ENCODE data around the gene ARHGEF12. TPM values are rescaled to one million over a fixed set of nuclear protein-coding genes. Genes with fewer than 3 reads are reported as not detected.

The ARHGEF12 gene
- total and polyA plus RNA-seq, 7 experiments from 2014 or later: 0.38 to 13.1 (median 2.7) TPM

- Mint-ChIP-seq H3K36me3 (peaks cover 0 to 13% (median 0%) of the 10 kb centered on the region in 5 donors), H3K27me3 (peaks cover 29 to 63% (median 43%) of the 10 kb centered on the region in 5 donors), H3K4me3 (no peak overlapping the region), H3K4me1 (peaks cover 0 to 5% (median 0%) of the 10 kb centered on the region in 7 donors), H3K27ac (no peak overlapping the region), H3K9me3 (peaks cover 0 to 20% (median 7%) of the 10 kb centered on the region in 11 donors)
- Histone ChIP-seq H3K4me3 (ENCODE audit: low read length) (no peak overlapping the region), H3K9me3 (ENCODE audit: control insufficient read depth in 2 of 3, low read length in 3 of 3) (no peaks in the 10 kb centered on the region), H3K4me1 (ENCODE audit: control insufficient read depth in 2 of 2, insufficient read depth in 2 of 2, low read length in 2 of 2) (no peaks in the 10 kb centered on the region), H3K36me3 (ENCODE audit: control insufficient read depth in 2 of 3, insufficient read depth in 3 of 3, low read length in 3 of 3) (no peaks in the 10 kb centered on the region), H3K27ac (ENCODE audit: low read depth, low read length) (no peak overlapping the region), H3K27me3 (ENCODE audit: control insufficient read depth in 2 of 2, insufficient read depth in 2 of 2, low read length in 2 of 2) (no peaks in the 10 kb centered on the region)
- ATAC-seq (no peak), DNase-seq (no peak)
- CTCF ChIA-PET: interaction anchor here (0.6 kb wide), 1 partner anchor 211 kb away, joined by 3 read pairs; no protein-coding TSS in a partner anchor
- POLR2A ChIA-PET: no interaction called here
- intact Hi-C loops (cut with micrococcal nuclease): no loop called here
These were observed 55.1 kb downstream of the ARHGEF12 start for GRCh38 chr11:120391292-120391691.

GRCh38 chr11:120391854-120392253 is 55.6 kb downstream of the ARHGEF12 start:
- peaks cover 0 to 20% (median 7%) of the 10 kb centered on the region in 11 donors for H3K9me3 Mint-ChIP-seq
- H3K9me3 ChIP-seq (ENCODE audit: control insufficient read depth in 2 of 3, low read length in 3 of 3): no peaks in the 10 kb centered on the region
- peaks cover 0 to 13% (median 0%) of the 10 kb centered on the region in 5 donors for H3K36me3 Mint-ChIP-seq
- H3K4me3 Mint-ChIP-seq: no peak overlapping the region
- POLR2A ChIA-PET: no interaction called here
- H3K36me3 ChIP-seq (ENCODE audit: control insufficient read depth in 2 of 3, insufficient read depth in 3 of 3, low read length in 3 of 3): no peaks in the 10 kb centered on the region
- CTCF ChIA-PET: no interaction called here
- H3K27me3 ChIP-seq (ENCODE audit: control insufficient read depth in 2 of 2, insufficient read depth in 2 of 2, low read length in 2 of 2): no peaks in the 10 kb centered on the region
- DNase-seq (no peak), ATAC-seq (no peak)
- no peak overlapping the region for H3K4me3 ChIP-seq (ENCODE audit: low read length)
- H3K27ac Mint-ChIP-seq: no peak overlapping the region
- no peak overlapping the region for H3K27ac ChIP-seq (ENCODE audit: low read depth, low read length)
- H3K4me1 Mint-ChIP-seq: peaks cover 0 to 5% (median 0%) of the 10 kb centered on the region in 7 donors
- peaks cover 30 to 65% (median 43%) of the 10 kb centered on the region in 5 donors for H3K27me3 Mint-ChIP-seq
- intact Hi-C loops (cut with micrococcal nuclease): no loop called here
- H3K4me1 ChIP-seq (ENCODE audit: control insufficient read depth in 2 of 2, insufficient read depth in 2 of 2, low read length in 2 of 2): no peaks in the 10 kb centered on the region

DNA sequence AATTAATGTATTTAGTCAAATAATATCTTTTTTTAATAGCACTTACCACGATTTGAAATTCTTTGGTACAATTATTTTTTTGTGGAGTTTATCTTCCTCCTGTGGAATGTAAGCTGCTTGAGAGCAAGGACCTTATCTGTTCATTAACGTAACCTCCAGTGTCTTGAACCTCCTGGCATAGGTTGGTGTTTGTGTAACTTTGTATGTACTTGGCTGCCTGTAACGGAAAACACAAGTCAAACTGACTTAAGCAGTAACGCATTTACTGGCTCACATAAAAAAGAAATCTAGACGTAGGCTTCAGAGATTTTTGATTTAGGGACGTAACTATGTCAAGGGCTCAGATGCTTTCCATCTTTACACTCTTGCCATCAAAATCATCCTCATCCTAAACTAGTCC is 56.1 kb downstream of the ARHGEF12 start:
- intact Hi-C loops (cut with micrococcal nuclease): no loop called here
- ChIA-PET CTCF (no interaction called here), POLR2A (no interaction called here)
- H3K27ac Mint-ChIP-seq: no peak overlapping the region
- DNase-seq (no peak), ATAC-seq (no peak)
- H3K27me3 ChIP-seq (ENCODE audit: control insufficient read depth in 2 of 2, insufficient read depth in 2 of 2, low read length in 2 of 2): no peaks in the 10 kb centered on the region
- peaks cover 0 to 20% (median 7%) of the 10 kb centered on the region in 11 donors for H3K9me3 Mint-ChIP-seq
- H3K4me1 ChIP-seq (ENCODE audit: control insufficient read depth in 2 of 2, insufficient read depth in 2 of 2, low read length in 2 of 2): no peaks in the 10 kb centered on the region
- H3K36me3 Mint-ChIP-seq: peaks cover 0 to 13% (median 0%) of the 10 kb centered on the region in 5 donors
- H3K9me3 ChIP-seq (ENCODE audit: control insufficient read depth in 2 of 3, low read length in 3 of 3): no peaks in the 10 kb centered on the region
- no peak overlapping the region for H3K27ac ChIP-seq (ENCODE audit: low read depth, low read length)
- H3K27me3 Mint-ChIP-seq: peaks cover 33 to 65% (median 43%) of the 10 kb centered on the region in 5 donors
- peaks cover 0 to 5% (median 0%) of the 10 kb centered on the region in 7 donors for H3K4me1 Mint-ChIP-seq
- no peaks in the 10 kb centered on the region for H3K36me3 ChIP-seq (ENCODE audit: control insufficient read depth in 2 of 3, insufficient read depth in 3 of 3, low read length in 3 of 3)
- H3K4me3 Mint-ChIP-seq: no peak overlapping the region
- no peak overlapping the region for H3K4me3 ChIP-seq (ENCODE audit: low read length)

DNA sequence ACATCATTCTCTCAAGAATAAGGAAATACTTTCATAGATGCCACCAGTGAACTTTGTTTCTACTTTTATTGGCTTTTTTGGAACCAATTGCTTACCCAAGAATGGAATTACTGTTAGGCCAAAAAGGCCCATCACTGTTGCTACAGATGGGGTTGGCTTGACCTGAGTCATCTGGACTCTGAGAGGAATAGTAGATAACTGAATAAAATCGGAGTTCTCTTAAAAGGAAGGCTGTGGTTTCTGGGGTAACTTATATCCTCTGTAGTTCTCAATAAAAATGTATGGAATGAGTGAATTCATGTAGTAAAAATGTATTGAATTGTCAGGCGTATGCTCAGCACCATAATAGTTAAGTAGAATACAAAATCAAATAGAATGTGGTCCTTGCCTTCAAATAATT is 56.6 kb downstream of the ARHGEF12 start:
- Histone ChIP-seq H3K4me1 (ENCODE audit: control insufficient read depth in 2 of 2, insufficient read depth in 2 of 2, low read length in 2 of 2) (no peaks in the 10 kb centered on the region), H3K27me3 (ENCODE audit: control insufficient read depth in 2 of 2, insufficient read depth in 2 of 2, low read length in 2 of 2) (no peaks in the 10 kb centered on the region), H3K36me3 (ENCODE audit: control insufficient read depth in 2 of 3, insufficient read depth in 3 of 3, low read length in 3 of 3) (no peaks in the 10 kb centered on the region), H3K9me3 (ENCODE audit: control insufficient read depth in 2 of 3, low read length in 3 of 3) (no peaks in the 10 kb centered on the region), H3K27ac (ENCODE audit: low read depth, low read length) (no peak overlapping the region), H3K4me3 (ENCODE audit: low read length) (no peak overlapping the region)
- POLR2A ChIA-PET: no interaction called here
- intact Hi-C loops (cut with micrococcal nuclease): no loop called here
- no peak for ATAC-seq
- Mint-ChIP-seq H3K36me3 (peaks cover 0 to 13% (median 0%) of the 10 kb centered on the region in 5 donors), H3K27me3 (peaks cover 34 to 65% (median 43%) of the 10 kb centered on the region in 5 donors), H3K9me3 (peaks cover 0 to 20% (median 7%) of the 10 kb centered on the region in 11 donors), H3K4me3 (no peak overlapping the region), H3K4me1 (peaks cover 0 to 5% (median 0%) of the 10 kb centered on the region in 7 donors), H3K27ac (no peak overlapping the region)
- DNase-seq: no peak
- CTCF ChIA-PET: no interaction called here

- ChIA-PET CTCF (no interaction called here), POLR2A (no interaction called here)
- ATAC-seq (no peak), DNase-seq (no peak)
- intact Hi-C loops (cut with micrococcal nuclease): no loop called here
- no peak overlapping the region for H3K27ac Mint-ChIP-seq
- H3K36me3 Mint-ChIP-seq: peaks cover 0 to 13% (median 0%) of the 10 kb centered on the region in 5 donors
- H3K36me3 ChIP-seq (ENCODE audit: control insufficient read depth in 2 of 3, insufficient read depth in 3 of 3, low read length in 3 of 3): no peaks in the 10 kb centered on the region
- H3K27me3 Mint-ChIP-seq: peaks cover 35 to 64% (median 37%) of the 10 kb centered on the region in 5 donors
- no peaks in the 10 kb centered on the region for H3K27me3 ChIP-seq (ENCODE audit: control insufficient read depth in 2 of 2, insufficient read depth in 2 of 2, low read length in 2 of 2)
- peaks cover 0 to 20% (median 7%) of the 10 kb centered on the region in 11 donors for H3K9me3 Mint-ChIP-seq
- no peak overlapping the region for H3K27ac ChIP-seq (ENCODE audit: low read depth, low read length)
- H3K4me3 Mint-ChIP-seq: no peak overlapping the region
- no peaks in the 10 kb centered on the region for H3K4me1 ChIP-seq (ENCODE audit: control insufficient read depth in 2 of 2, insufficient read depth in 2 of 2, low read length in 2 of 2)
- H3K4me1 Mint-ChIP-seq: peaks cover 0 to 5% (median 0%) of the 10 kb centered on the region in 7 donors
- H3K4me3 ChIP-seq (ENCODE audit: low read length): no peak overlapping the region
- H3K9me3 ChIP-seq (ENCODE audit: control insufficient read depth in 2 of 3, low read length in 3 of 3): no peaks in the 10 kb centered on the region
These were observed 57.9 kb downstream of the ARHGEF12 start for GRCh38 chr11:120394119-120394518.

DNA sequence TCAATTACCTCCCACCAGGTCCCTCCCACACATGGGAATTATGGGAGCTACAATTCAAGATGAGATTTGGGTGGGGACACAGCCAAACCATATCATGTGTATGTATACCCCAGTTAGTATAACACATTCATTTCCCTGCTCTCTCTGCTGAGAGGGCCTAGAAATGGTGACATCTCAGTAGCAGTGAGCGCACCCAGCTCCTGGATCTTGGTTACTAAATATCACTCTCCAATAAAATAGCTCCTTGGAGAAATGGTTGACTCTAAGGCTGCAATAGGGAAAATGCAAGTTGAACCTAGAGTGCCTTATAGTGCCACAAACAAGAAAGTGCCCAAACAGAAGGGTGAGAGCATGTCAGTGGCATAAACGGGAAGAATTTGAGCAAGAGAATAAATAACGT is 59.6 kb downstream of the ARHGEF12 start:
- Histone ChIP-seq H3K4me1 (ENCODE audit: control insufficient read depth in 2 of 2, insufficient read depth in 2 of 2, low read length in 2 of 2) (no peaks in the 10 kb centered on the region), H3K4me3 (ENCODE audit: low read length) (no peak overlapping the region), H3K9me3 (ENCODE audit: control insufficient read depth in 2 of 3, low read length in 3 of 3) (no peaks in the 10 kb centered on the region), H3K27ac (ENCODE audit: low read depth, low read length) (no peak overlapping the region), H3K36me3 (ENCODE audit: control insufficient read depth in 2 of 3, insufficient read depth in 3 of 3, low read length in 3 of 3) (no peaks in the 10 kb centered on the region), H3K27me3 (ENCODE audit: control insufficient read depth in 2 of 2, insufficient read depth in 2 of 2, low read length in 2 of 2) (no peaks in the 10 kb centered on the region)
- ATAC-seq (no peak), DNase-seq (no peak)
- Mint-ChIP-seq H3K27me3 (peaks cover 20 to 57% (median 37%) of the 10 kb centered on the region in 5 donors), H3K4me1 (peaks cover 0 to 2% (median 0%) of the 10 kb centered on the region in 7 donors), H3K9me3 (peaks cover 0 to 6% (median 2%) of the 10 kb centered on the region in 11 donors), H3K36me3 (peaks cover 0 to 8% (median 0%) of the 10 kb centered on the region in 5 donors), H3K4me3 (no peak overlapping the region), H3K27ac (no peak overlapping the region)
- intact Hi-C loops (cut with micrococcal nuclease): no loop called here
- POLR2A ChIA-PET: no interaction called here
- CTCF ChIA-PET: no interaction called here

GRCh38 chr11:120398132-120398531 is 61.9 kb downstream of the ARHGEF12 start:
- Mint-ChIP-seq H3K36me3 (peaks cover 0 to 5% (median 0%) of the 10 kb centered on the region in 5 donors), H3K4me3 (no peak overlapping the region), H3K9me3 (peaks cover 0 to 6% (median 2%) of the 10 kb centered on the region in 11 donors), H3K4me1 (peaks cover 0 to 2% (median 0%) of the 10 kb centered on the region in 7 donors), H3K27ac (no peak overlapping the region), H3K27me3 (peaks cover 15 to 44% (median 33%) of the 10 kb centered on the region in 5 donors)
- DNase-seq: no peak
- H3K27ac ChIP-seq (ENCODE audit: low read depth, low read length): no peak overlapping the region
- ChIA-PET CTCF (no interaction called here), POLR2A (no interaction called here)
- no peaks in the 10 kb centered on the region for H3K27me3 ChIP-seq (ENCODE audit: control insufficient read depth in 2 of 2, insufficient read depth in 2 of 2, low read length in 2 of 2)
- intact Hi-C loops (cut with micrococcal nuclease): no loop called here
- no peaks in the 10 kb centered on the region for H3K9me3 ChIP-seq (ENCODE audit: control insufficient read depth in 2 of 3, low read length in 3 of 3)
- ATAC-seq: no peak
- H3K4me1 ChIP-seq (ENCODE audit: control insufficient read depth in 2 of 2, insufficient read depth in 2 of 2, low read length in 2 of 2): no peaks in the 10 kb centered on the region
- no peaks in the 10 kb centered on the region for H3K36me3 ChIP-seq (ENCODE audit: control insufficient read depth in 2 of 3, insufficient read depth in 3 of 3, low read length in 3 of 3)
- H3K4me3 ChIP-seq (ENCODE audit: low read length): no peak overlapping the region

All from naive thymus-derived CD4-positive, alpha-beta T cell (primary cell).